Stimulated activated CD8-positive, alpha-beta memory T cell treated with anti-CD3 and anti-CD28 coated beads, Interleukin-7, amount 100 ng/mL, for 48 hours (primary cell): ENCODE results near the gene GRK5.

ENCODE experiments used
- DNase-seq, 2 donors: peaks; one replicate each; pipeline ENCODE4 v3.0.0-alpha.2; 2020; ENCODE audit warnings: low read depth in 1 of 2; ENCODE audit errors: extremely low read depth in 1 of 2

Gene GRK5

DNA sequence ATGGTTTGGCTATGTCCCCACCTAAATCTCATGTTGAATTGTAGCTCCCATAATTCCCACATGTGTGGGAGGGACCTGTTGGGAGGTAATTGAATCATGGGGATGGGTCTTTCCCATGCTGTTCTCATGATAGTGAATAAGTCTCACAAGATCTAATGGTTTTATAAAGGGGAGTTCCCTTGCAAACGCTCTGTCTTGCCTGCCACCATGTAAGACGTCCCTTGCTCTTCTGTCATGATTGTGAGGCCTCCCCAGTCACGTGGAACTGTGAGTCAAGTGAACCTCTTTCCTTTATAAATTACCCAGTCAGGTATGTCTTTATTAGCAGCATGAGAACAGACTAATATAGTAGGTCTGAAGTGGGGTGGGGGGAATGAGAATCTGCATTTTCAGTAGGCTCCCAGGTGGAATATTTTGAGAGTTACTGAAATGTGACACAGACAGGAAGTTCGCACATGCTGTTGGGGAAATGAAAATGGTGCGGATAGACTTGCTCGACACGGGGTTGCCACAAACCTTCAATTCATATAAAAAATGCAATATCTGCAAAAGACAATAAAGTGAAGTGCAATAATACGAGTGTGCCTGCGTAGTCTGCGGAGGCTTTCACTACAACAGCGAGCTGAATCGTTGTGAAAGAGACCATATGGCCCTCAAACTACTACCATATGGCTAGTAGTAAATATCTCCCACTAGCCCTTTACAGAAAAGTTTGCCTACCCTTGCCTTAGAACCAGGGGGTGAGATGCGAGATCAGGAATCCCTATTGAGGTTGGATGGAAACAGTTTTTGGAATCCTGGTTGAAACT, 166.1 kb downstream of the GRK5 start:
- DNase-seq: no peak

DNA sequence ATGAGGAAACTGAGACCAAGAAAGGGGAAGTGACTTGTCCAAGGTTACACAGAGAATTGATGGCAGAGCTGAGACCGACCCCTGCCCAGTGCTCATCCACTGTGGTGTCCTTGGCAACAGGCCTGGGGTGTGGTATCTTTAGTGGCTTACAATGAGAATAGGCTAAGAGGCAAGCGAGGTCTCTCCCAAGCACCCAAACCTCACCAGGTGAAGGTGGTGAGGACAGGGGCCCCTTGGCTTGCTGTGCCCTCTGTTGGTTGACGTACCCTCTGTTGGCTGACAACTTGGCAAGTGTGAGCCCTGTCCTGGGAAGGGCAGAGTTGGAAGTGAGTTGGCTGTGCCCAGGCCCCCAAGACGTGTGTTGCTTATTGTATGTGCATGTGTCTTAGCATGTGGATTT, 166.9 kb downstream of the GRK5 start:
- no peak for DNase-seq

DNA sequence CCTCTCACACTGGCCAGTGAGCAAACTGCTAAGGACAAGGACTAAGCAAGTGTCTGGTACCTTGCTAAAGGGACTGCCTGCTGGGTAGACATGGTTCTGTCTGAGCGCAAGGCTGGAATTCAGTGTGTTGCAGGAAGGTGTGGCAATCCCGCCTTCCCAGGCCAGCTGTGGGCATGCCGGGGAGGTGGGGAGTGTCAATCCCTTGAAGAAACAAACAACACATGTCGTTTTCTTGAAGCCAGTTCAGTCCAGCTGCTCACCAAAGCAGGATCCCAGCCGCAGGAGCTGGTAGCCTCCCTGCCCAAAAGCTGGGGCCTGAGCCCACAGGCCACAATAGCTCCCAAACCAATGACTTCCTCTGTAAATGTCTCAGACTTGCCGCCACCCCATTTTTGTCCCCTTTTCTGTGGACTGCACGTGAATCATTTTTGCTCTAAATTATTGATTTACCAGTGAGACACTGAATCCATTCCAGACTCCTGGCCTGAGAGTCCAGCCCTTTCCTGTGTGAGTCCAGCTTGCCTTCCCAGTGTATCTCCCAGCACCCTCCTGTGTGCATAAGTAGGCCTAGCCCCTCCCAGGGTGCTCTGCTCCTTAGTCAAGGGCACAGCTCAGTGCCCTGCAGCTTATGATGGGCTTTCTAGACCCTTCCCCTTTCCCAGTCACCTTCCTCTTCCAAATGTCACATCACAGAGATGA, 168.4 kb downstream of the GRK5 start:
- no peak for DNase-seq

GRCh38 chr10:119377451-119377957, 170.1 kb downstream of the GRK5 start:
- DNase-seq: no peak

DNA sequence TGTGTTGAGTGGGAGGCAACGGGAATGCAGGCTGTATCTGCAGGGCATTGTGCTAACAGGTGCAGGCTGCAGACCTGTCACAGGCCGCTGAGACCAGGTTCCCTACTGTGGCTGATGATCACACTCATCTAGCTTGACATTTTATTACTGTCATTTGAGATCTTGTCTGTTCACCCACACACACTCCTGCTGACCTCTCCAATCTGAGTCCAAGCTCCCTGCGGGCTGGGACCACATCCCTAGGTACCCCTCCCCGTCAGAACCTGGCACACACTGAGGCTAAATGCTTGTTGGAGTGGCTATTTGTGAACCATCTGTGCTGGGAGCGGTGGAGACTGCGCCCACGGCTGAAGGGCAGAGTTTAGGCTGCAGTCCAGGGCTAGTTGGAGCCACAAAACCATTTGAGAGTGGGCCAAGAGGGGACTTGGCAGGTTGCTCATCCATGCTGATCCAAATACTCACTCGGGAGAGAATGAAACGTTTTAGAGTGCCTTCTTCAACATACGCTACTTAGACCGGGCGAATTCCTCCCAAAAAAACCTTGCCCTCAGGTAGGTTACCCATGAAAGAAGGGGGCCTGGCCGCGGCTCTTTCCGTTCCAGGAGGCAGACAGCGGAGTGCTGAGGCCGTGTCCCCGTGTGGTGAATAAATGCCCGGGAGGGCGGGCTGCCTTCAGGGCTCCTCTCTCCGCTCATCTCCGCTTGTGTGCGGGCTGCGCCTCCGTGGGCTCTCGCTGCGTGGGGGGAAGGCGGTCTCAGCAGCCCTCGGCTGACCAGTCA, 170.8 kb downstream of the GRK5 start:
- no peak for DNase-seq

DNA sequence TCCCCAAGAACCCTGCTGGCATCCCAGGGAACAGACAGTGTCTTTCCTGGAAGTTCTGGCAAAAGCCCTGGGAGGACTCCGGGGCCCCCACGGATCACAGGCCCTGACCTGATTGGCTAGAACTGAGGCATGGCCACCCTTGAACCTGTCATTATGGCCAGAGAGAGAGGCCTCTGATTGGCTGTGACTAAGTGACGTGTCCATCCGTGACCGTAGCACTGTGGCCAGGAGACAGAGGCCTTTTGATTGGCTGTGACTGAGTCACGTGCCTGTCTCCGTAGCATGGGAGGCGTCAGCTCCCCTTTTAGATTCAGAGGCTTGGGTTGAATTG, 171.3 kb downstream of the GRK5 start:
- DNase-seq: no peak

GRCh38 chr10:119379466-119380071, 172.2 kb downstream of the GRK5 start:
- DNase-seq: no peak

GRCh38 chr10:119383174-119383856, 175.9 kb downstream of the GRK5 start:
- no peak for DNase-seq

GRCh38 chr10:119384127-119384526, 176.8 kb downstream of the GRK5 start:
- DNase-seq: no peak

DNA sequence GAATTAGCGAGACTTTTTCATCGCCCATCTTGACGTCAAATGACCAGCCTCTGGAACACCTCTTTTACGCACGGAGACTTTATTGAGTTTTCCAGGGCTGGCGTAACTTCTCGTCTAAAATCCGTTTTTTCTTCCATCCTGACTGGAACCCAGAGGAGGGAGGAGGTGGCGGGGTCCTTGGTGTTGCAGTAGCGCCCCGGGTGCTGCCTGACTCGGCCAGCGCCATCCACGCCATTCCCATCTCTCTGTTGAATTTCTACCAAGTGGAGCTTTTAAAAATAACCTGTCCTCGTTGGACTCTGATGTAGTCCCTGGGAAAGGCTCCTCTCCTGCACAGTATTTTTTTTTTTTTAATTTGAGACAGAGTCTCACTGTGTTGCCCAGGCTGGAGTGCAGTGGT, 179.3 kb downstream of the GRK5 start:
- no peak for DNase-seq

GRCh38 chr10:119388849-119389345, 181.5 kb downstream of the GRK5 start:
- DNase-seq: no peak

DNA sequence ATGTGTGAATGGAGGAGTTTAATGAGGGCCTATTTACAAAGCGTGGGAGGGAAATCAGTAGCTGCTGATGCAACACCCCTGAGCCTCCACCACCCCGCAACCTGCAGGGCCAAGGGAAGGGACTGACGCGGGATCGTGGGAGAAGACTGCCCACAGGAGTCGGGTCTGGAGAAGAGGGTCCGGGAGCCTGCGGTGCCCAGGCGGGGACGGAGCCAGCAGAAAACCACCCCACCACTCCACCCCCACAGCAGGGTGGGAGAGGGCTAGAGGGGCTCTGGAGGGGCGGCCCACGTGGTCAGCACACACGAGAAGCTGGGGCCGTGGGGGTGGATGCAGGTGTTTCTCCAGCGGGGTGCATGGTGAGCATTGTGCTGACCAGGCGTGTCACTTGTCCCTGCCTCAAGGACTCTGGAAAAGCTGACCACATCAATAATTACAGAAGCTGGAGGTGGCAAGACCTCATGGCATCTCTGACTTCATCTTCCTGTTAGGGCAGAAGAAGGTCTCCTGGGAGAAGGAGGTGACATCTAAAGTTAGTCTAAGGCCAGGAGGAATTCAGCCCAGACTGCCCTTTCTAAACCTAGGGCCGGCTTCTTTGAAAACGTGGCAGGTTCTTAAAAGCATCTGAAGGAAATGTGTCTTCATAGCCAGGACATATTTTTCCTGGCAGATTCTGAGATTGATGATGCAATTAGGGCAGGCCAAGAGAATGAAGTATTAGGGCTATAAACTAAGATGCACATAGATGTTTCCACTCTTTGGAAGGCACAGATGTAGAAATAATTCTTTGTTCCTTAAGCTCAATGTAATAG, 184.3 kb downstream of the GRK5 start:
- DNase-seq: no peak

DNA sequence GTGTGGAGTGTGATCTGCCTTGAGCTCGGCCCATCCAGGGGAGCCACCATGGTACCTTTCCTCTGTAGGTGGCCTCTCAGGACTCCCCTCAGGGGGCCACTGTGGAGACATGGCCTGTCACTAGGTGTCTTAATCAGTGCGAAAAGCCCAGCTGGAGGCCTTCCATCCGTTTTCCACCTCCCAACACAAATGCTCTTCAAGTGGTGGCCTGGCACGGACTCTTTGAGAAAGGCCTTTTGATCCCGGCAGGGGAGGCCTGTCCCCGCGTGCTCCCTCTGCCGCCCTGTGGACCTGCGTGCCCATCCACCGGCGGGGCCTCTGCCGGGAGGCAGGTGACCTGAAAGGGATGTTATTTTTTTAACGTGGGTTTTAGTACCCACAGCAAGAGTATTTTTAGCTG, 185.6 kb downstream of the GRK5 start:
- DNase-seq: no peak

DNA sequence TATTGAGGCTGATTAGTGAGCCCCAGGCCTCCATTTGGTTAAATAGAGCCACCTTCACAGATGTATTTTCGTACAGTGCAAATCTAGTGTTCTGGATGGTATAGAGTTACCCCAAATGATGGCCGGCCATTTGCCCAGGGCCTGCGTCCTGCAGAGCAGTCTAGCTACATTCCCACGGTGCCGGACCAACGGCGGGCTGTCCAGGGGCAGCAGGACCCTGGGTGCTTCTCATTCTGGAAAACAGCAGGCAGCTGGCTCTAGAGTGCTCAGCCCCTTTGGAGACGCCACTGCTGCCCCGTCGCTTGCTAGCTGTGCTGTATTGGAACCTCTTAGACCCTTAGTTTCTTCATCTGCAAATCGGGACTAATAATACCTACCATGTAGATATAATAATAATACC, 186.1 kb downstream of the GRK5 start:
- no peak for DNase-seq

DNA sequence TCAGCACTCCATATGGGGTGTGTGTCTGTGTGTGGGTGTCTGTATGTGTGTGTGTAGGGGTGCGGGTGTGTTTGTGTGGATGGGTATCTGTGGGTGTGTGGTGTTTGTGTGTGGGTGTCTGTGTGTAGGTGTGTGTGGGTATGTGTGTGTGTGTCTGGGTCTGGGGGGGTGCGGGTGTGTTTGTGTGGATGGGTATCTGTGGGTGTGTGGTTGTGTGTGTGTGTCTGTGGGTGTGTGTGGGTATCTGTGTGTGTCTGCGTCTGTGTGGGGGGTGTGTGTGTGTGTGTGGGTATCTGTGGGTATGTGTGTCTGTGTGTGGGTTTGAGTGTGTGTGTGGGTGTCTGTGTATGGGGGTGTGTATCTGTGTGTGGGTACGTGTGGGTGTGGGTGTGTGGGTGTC, 186.5 kb downstream of the GRK5 start:
- no peak for DNase-seq

GRCh38 chr10:119394657-119395279, 187.4 kb downstream of the GRK5 start:
- no peak for DNase-seq

- no peak for DNase-seq
Measured at GRCh38 chr10:119395280-119396007, 188.1 kb downstream of the GRK5 start.

GRCh38 chr10:119396008-119396708, 188.8 kb downstream of the GRK5 start:
- no peak for DNase-seq
